GM21576 (cell line): Measurements from ENCODE around the gene WDR5.

Experiments
- ATAC-seq: cut with Tn5 transposase; IDR thresholded peaks from one replicate; pipeline ENCODE4 v1.9.1; 2021; ENCODE audit warnings: mild to moderate bottlenecking, moderate library complexity; ENCODE audit not compliant: unreplicated experiment

WDR5 gene

DNA sequence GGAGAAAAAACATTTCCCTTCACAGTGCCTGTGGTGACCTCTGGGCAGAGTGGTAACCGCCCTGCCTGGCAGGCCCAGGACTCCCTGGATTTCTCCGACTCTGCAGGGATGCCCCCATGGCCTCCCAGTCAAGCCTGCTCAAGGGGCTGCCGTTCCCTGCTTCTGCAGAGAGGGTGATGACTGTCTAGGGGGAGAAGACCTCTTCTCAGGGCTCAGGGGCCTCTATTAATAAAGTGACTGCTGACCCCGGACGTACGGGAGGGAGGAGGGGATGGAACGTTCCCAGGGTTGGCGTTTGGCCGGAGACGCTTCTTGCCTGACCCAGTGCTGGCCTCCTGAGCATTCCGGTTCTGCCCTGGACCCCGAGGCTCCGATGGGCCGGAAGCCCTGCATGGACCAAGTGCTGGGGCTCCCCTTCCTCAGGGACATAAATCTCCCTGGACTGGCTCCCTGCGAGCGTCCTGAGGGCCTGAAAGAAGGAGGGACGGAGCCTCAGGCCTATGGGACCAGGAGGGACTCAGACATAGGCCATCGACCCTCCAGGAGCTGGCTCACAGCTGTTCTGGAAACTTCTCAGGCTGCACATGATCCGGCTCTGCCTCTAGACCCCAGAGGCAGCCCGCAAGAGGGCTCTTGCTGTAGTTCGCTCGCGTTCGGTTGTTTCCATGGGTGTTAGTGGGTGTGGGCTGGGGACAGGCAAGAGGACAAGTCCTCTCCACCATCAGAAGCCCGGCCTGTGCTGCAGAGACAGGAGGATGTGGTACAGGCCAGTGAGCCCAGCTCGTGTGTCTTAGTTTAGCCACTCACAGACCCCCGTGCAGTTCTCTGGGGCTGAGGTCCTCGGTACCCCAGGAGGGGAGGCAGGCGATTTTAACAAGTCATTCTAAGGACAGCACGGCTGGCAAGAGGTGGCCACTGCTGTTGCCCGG, 36.6 kb downstream of the WDR5 start:
- no peak for ATAC-seq

DNA sequence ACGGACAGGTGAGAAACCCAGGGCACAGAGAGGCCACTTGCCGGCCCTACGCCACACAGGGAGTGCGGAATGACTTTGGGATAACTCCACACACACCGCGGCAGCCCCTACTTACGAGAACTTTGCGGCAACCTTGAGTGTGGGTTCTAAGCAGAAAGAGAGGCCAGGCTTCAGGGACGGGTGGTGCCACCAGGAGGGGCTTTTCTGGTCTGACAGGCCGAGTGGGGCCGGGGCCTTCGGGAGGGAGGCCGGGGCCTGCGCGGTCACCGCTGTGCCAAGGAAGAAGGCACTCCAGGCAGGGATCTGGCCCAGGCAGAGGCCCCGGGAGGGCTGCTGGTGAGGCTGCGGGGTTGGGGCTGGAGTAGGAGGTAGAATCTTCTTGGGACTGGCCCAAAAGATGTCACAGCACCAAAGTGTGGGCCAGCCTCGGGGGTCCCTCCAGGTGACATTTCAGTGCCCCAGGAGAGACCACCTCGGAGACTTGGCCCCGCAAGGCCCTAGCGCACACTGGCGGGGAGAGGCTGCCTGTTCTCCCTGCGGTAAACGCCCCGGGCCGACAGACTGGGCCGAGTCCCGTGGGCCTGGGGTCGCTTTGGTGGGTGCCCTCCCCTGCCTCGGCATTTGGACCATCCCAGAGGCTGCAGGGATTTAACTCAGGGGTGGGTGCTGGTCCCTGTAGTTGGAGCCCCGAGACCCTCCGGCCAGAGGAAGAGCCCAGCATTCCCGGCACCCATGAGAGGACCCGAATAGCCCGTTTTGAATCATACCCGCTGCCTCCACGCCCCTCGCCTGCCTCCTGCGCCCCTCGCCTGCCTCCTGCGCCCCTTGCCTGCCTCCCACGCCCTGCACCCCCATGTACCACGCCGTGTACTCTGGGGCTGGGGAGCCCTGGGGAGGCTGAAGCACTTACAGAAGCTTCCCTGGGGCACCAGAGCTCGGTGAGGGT, 37.5 kb downstream of the WDR5 start:
- no peak for ATAC-seq

DNA sequence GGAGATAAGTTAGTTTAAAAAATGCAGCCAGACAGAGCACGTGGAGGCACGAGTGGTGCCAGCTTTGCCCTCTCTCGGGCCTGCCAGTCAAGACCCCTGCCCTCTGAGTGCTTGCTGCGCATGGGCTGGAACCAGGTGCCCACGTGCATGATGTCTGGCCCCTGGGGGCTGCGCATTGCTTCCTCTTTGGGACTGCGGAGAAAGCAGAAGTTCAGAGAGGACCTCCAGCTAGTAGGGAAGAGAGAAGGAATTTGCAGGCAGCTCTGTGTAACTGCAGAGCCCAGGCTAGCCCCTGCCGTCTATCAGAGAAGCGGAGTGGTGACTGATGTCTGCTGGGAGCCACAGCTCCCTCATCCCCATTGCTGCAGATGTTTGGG, 38.2 kb downstream of the WDR5 start:
- ATAC-seq, result no peak

DNA sequence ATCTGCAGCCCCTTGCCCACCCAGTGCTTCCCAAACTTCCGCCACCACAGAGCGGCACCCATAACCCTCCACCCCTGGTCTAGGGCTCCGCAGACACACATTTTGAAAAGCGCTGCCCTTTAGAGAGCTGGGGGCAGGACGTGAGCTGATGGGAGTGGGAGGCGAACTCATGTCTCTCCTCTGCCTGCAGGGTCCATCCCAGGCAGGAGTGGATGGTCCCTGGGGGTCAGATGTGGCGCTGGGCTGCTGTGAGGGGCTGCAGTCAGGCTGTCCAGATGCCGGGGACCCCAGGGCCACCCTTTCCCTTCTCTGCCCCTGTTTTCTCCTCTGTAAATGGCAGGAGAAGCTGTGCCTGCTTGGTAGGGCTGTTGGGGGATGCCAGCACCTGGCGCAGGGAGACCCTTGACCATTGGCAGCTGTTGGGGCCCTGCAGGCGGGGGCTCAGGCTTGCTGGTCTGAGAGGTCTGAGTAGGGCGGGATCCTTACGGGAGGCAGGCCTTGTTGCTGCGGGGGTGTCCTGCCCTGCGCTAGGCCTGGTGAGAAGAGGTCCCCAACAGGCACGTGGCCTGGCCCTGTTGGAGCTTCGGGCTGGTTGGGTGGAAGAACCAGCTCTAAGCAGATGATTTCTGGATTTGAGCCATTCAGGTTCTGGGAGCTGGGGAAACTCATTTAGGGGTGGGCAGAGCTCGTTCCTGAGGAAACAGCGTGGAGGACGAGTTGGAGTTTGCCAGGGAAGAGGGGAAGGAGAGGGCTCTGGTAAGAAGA, 38.8 kb downstream of the WDR5 start:
- no peak for ATAC-seq

DNA sequence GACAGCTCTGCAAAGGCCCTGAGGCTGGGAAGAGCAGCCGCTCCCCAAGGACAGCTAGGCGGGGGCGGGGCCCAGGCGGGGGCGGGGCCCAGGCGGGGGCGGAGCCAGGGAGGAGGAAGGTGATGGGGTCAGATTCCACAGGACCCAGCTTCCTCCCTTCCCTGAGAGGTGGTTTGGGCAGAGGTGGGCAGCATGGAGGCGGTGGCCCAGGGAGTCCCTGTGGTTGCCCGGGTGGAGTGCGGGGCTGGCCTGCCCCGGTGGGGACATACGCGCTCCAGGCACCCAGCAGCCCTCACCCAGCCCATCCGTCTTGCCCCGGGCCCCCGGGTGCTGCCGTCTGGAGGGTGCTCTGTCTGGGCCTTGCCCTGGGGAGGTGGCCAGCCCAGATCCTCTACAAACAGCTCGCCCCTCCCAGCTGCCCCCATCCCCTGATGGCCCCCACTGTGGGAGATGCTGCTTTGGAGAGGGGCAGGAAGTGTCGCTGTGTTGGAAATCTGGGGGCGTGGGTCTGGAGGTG, 39.5 kb downstream of the WDR5 start:
- no peak for ATAC-seq

DNA sequence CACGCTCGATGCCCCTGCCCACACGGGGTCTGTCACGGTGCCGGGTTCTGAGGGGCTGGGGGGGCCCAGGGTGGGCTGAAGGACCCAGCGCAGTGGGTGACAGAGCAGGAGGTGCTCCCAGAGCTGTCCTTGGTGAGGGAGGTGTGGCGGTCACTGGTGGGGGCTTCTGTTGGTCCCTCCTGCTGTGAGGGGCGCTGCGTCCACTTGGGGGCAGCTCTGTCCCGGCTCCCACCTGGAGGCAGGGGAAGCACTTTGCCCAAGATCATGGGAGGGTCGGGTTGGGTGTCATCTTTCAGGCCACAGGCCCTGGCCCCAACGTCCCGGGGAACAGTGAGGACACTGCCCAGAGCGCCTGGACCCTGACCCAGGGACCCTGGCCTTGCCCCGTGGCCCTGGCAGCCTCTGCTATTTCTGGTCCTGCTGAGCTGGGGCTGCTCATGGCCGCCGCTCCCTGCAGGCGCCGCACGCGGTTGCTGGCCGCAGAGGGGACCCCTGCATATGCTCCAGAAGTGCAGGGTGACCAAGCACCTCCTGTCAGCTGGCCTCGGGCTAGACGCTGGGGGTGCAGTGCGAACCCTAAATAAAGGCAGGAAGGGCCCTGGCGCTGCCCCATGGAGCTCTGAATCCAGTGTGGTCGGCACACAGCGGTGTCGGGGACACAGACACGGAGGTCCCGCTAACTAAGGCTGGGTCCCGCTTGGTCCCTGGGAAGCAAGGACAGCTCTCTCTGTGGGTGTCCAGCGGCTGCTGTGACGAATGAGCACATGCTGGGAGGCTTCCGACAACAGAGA, 40.1 kb downstream of the WDR5 start:
- ATAC-seq, result no peak

DNA sequence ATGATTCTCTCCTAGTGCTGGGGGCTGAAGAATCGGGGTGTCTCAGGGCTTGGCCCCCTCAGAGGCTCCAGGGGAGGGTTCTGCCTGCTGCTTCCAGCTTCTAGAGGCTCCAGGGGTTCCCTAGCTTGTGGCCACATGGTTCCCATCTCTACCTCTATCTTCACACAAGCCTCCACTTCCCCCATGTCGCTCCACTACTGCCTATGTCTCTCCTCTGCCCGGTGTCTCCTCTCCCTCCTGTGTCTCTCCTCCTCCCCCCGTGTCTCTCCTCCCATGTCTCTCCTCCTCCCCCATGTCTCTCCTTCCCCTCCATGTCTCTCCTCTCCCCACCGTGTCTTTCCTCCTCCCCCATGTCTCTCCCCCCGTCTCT, 40.7 kb downstream of the WDR5 start:
- no peak for ATAC-seq

DNA sequence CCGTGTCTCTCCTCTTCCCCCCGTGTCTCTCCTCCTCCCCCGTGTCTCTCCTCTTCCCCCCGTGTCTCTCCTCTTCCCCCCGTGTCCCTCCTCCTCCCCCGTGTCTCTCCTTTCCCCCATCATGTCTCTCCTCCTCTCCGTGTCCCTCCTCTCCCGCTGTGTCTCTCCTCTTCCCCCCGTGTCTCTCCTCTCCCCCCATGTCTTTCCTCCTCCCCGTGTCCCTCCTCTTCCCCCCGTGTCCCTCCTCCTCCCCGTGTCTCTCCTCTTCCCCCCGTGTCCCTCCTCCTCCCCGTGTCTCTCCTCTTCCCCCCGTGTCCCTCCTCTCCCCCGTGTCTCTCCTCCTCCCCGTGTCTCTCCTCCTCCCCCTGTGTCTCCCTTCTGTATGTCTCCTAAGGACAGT, 41.3 kb downstream of the WDR5 start:
- no peak for ATAC-seq

DNA sequence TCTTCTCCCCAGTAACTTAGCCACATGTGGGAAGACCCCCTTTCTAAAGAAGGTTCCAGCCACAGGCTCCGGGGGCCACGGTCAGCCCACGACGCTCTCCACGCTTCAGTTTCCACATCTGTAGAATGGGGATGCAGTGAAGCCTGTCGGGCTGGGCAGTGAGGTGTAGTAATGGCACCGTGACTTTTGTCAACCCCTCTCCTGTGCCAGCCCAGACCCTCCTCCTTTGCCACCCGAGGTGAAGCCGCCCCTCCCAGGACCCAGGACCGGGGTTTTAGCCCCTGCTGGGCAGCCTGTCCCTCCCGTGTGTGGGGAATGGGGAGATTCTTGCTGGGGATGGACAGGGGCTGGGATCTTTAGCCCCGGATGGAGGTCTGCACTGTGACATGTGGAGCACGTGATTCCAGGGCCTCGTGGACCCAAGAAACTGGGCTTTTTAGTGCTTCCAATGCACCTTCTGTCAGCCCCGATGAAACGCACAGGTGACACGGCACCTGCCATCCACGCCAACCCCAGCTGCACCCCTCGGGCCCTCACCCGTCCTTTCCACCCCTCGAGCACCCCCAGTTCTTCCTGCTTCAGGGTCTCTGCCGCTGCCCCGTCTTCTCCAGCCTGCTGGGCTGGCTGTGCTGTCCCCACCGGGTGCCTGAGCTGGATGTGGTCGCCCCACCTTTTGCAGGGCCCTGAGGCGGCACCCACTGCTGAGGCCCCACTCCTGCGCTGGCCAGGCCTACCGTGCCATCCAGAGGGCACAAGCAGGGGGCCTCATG, 41.9 kb downstream of the WDR5 start:
- ATAC-seq, result no peak

DNA sequence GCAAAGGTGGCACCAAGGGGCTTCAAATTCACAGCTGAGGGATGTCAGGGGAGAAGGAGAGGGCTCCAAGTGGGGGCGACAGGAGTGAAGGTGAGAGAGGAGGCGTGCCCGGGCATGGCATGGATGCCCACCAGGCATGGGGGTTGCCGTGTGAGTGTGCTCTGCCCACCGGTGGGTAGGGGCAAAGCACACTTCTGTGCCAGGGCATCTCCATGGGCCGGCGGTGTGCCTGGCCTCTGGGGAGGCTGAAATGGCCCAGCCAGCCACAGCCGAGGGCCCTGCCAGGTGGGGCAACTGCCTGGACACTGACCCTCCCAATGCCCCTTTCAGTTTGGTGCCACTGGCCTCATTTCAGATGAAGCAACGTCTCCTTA, 42.5 kb downstream of the WDR5 start:
- no peak for ATAC-seq

DNA sequence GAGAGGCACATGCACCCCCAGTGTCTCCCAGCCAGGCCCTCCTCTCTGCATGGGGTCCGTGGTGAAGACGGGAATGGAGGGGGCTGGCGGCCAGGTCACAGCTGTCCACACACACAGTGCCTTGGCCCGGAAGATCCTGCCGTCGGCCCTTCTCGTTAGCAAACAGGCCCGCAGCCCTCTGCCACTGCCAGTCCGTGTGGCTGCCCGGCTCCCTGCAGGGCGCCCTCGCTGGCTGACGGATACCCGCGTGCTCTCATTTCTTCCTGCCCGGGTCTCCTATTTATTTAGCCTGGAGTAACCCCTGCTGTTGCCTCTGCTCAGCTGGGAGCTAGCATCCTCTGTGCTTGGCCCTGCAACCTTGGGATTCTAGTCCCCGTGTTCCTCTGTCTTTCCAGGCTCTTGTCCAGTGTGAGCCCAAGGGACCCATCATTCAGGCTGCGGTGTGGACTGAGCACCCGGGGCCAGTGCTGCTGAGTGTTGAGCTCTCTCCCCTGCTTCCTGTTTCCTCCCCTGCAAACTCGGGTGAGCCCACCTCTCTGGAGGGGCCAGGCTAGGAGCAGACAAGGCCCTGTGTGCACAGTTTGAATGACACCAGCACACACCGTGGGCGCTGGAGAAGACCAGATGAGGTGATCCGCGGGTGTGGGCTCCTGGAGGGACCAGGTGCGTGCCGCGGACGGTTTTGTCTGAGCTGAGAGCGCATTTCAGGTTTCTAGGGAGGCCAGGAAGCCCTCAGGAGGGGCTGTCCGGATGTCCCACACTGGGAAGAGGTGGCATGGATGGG, 43.1 kb downstream of the WDR5 start:
- no peak for ATAC-seq

DNA sequence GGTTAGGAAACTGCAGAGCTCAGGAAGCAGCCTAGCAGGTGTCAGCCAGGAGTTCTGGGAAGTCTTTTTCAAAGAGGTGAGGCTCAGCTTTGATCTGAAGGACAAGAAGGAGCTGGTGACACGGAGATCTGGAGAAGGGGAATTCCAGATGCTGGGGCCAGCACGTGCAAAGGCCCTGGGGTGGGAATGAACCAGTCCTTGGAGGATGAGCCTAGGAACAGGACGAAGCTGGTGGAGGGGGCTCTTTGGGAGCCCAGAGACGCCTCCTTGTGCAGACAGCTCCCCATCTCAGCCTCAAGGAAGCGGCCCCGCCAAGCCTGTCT, 43.7 kb downstream of the WDR5 start:
- no peak for ATAC-seq

DNA sequence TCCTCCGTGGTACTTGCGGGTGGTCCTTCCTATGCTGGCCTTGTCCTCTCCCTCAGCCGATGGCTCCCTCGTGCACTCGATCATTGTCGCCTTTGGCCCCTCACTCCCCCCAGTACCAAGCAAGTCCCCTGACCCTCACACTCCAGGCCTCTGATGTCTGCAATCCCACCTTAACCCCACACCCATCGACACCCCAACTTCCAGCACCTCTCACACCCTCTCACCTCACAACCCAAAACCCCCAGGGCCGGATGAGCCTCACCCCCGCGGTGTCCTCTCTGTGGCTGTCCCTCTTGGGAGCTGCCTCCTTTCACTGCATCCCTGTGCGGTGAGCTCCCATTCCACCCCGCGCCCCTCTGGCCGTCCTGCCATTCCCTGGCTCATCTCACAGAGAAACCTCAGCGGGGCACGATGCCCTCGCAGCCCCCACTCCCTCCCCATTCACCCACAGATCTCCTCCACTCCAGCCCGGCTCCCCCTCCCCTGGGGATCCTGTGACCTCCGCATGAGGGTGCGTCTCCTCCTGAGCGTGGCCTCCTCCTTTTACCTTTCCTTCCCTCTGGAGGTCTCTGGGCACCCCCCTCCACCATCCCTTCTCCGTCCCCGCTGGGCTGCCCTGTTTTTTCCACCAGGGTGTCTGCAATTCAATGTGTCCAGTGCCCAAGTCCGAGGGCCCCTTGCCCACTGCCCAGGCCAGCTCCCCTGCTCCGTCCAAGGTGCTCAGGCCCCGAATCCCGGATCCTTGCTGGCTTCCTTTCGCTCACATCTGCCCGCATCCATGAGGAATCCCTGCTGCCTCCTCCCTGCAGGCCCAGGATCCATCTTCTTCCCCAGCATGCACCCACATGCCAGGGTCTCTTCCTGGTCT, 44.3 kb downstream of the WDR5 start:
- no peak for ATAC-seq

DNA sequence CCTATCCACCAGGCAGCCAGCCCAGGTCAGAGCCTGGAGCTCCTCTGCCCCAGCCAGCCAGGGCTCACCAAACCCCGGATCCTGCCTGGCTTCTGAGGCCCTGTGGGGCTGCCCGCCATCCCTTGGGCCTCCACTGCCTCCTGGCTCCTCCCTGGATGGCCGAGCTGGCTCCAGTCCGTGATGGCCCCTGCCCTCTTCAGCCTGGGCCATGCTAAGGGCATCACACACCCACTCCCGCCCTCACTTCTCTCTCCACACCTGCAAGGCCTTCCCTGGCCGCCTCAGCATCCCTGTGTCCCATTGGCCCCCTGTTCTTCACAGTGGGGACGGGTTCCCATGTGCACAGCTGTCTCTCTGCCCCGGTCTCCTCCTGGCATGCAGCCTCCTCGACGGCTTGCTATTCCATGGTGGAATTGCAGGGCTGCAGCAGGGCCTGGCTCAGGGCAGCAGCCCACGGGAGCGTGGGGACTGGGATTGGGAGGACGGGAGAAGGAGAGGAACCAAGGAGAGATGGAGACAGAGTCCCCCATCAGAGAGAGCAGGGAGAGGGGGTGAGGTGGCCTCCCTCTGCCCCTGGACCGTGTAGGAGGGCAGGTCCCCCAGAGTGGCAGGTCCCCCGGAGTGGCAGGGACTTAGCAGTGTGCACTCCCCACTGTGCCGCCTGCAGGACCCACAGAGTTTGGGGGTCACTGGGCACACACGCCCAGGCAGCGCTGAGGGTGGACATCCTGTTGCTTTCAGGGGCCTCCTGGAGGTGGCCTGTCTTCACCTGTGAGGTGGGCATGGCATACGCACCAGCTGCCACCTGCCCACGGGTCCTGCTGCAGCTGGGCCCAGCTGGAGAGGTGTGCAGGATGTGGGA, 45.1 kb downstream of the WDR5 start:
- no peak for ATAC-seq

DNA sequence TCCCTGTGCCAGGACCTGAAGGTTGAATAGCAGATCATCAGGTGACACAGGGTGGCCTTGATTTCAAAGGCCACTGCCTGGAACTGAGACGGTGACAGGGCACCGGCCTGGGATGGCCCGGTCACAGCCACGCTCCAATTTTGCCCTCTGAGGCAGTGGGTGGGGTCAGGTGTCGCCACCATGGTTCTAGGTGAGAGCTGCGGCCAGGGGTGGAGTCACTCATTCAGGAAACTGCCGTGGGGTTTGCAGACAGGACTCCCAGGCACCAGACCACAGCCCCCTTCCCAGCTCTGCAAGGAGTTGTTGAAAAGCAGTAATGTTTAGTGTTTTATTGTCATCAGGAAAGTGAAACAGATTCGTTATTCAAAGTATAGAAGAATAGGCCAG, 45.8 kb downstream of the WDR5 start:
- ATAC-seq, result no peak

DNA sequence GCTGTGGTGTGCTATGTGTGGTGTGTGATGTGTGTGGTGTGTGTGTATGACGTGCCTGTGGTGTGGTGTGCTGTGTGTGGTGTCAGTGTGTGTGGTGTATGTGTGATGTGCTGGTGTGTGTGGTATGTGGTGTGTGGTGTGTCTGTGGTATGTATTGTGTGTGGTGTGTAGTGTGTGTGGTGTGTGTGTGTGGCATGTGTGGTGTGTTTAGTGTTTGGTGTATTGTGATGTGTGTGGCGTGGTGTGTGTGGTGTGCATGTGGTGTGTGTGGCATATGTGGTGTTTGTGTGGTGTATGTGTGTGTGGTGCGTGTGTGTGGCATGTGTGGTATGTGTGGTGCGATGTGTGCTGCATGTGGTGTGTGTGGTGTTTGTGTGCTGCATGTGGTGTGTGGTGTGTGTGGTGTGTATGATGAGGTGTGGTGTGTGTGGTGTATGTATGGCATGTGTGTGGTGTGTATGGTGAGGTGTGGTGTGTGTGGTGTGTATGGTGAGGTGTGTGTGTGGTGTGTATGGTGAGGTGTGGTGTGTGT, 46.7 kb downstream of the WDR5 start:
- ATAC-seq, result no peak

DNA sequence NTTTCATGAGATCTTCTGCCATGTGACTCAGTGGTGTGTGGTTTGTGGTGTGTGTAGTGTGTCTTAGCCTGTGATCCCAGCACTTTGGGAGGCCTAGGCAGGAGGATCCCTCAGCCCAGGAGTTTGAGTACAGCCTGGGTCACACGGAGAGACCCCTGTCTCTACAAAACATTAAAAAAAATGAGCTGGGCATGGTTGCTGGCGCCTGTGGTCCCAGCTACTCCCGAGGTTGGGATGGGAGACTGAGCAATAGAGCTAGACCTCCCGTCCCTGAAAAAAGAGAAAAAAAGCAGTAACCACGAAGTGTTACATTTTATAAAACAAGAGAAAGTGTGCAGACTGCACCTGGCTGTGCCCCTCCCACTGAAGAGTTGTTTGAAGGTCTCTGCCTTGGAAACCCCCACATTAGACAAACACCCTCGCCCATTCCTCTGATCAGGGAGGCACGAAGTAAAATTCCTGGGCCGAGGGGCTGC, 49.7 kb downstream of the WDR5 start:
- ATAC-seq, result no peak
